ENCODE measurements around the gene PRSS50.

- no peak for TF ChIP-seq CTCF (IDR thresholded peaks at IDR 0.05)
- no peak for TF ChIP-seq POLR2A (IDR thresholded peaks at IDR 0.05)
Observed at GRCh38 chr3:46763178-46763577, 45.5 kb upstream of the PRSS50 start.

Measured in prostate gland (tissue), 2 donors.